IMR-90 (cell line): Measurements from ENCODE around the gene AGAP1. TPM values are rescaled to one million over a fixed set of nuclear protein-coding genes. Genes with fewer than 3 reads are reported as not detected.

ENCODE experiments used
- ATAC-seq: fragments of 200-7000 bp; cut with Tn5 transposase; 2 replicates; pipeline ENCODE4 v1.9.1; 2020; ENCODE audit warnings: low read depth, mild to moderate bottlenecking, moderate library complexity
- BruUV-seq: library from RNA; stranded (reverse); fragments of 400-500 nt; replicated peaks from 2 replicates; lab custom pipeline; 2021; lab: Mats Ljungman, UMichigan
- CTCF ChIA-PET: fragments of 300-600 bp; formaldehyde crosslinking; extraction: SDS; loops from one replicate; lab custom pipeline; 2021; ENCODE audit warnings: antibody characterized with exemption; lab: Yijun Ruan, JAX
- POLR2A ChIA-PET: fragments of 300-600 bp; sonication (Branson Sonifier 250); formaldehyde crosslinking; loops from one replicate; lab custom pipeline; 2022; ENCODE audit warnings: antibody characterized with exemption; ENCODE audit not compliant: unreplicated experiment; lab: Charles Lee
- DNase-seq: peaks from one replicate; pipeline ENCODE4 v3.0.0; 2013
- H2AFZ ChIP-seq: replicated peaks from 2 replicates; pipeline ENCODE3; 2013; ENCODE audit warnings: low read length, mild to moderate bottlenecking; ENCODE audit not compliant: poor library complexity
- H2AK5ac ChIP-seq: 2 replicates; pipeline ENCODE4 v1.6.1; 2013; ENCODE audit warnings: low read depth, low read length, inconsistent platforms
- H2AK9ac ChIP-seq: replicated peaks from 2 replicates; pipeline ENCODE3; 2013; ENCODE audit warnings: mild to moderate bottlenecking, low read depth, low read length, moderate library complexity; ENCODE audit not compliant: poor library complexity
- H2BK120ac ChIP-seq: 2 replicates; pipeline ENCODE4 v1.6.1; 2013; ENCODE audit warnings: low read depth, low read length, inconsistent platforms
- H2BK15ac ChIP-seq: 3 replicates; pipeline ENCODE4 v1.6.1; 2013; ENCODE audit warnings: low read depth, low read length, inconsistent platforms
- H2BK20ac ChIP-seq: 2 replicates; pipeline ENCODE4 v1.6.1; 2013; ENCODE audit warnings: low read depth, mild to moderate bottlenecking, inconsistent platforms, low read length, moderate library complexity
- H2BK5ac ChIP-seq: 2 replicates; pipeline ENCODE4 v1.6.1; 2013; ENCODE audit warnings: mild to moderate bottlenecking, low read depth, low read length, inconsistent platforms; ENCODE audit not compliant: poor library complexity, severe bottlenecking
- H3K14ac ChIP-seq: replicated peaks from 2 replicates; pipeline ENCODE4 v1.6.1; 2013; ENCODE audit warnings: low read depth, low read length, inconsistent platforms
- H3K18ac ChIP-seq: 2 replicates; pipeline ENCODE4 v1.6.1; 2013; ENCODE audit warnings: low read depth, low read length, control low read depth
- H3K23ac ChIP-seq: 2 replicates; pipeline ENCODE4 v1.6.1; 2013; ENCODE audit warnings: low read depth, low read length, inconsistent platforms
- H3K27ac ChIP-seq: 2 replicates; pipeline ENCODE4 v1.5.1; 2013; ENCODE audit warnings: mild to moderate bottlenecking, control low read depth, low read length; ENCODE audit not compliant: insufficient read depth
- H3K27me3 ChIP-seq: 2 replicates; pipeline ENCODE4 v1.6.1; 2013; ENCODE audit warnings: low read length; ENCODE audit not compliant: control insufficient read depth, insufficient read depth
- H3K36me3 ChIP-seq: 2 replicates; pipeline ENCODE4 v1.6.1; 2013; ENCODE audit warnings: low read length, mixed read lengths; ENCODE audit not compliant: control insufficient read depth, insufficient read depth
- H3K4ac ChIP-seq: 2 replicates; pipeline ENCODE4 v1.6.1; 2013; ENCODE audit warnings: low read depth, low read length, inconsistent platforms
- H3K4me1 ChIP-seq: 2 replicates; pipeline ENCODE4 v1.6.1; 2013; ENCODE audit warnings: low read length, mixed read lengths; ENCODE audit not compliant: control insufficient read depth, insufficient read depth
- H3K4me2 ChIP-seq: 2 replicates; pipeline ENCODE4 v1.6.1; 2013; ENCODE audit warnings: low read depth, mild to moderate bottlenecking, control low read depth, low read length, moderate library complexity
- H3K4me3 ChIP-seq: 2 replicates; pipeline ENCODE4 v1.5.1; 2013; ENCODE audit warnings: low read depth, mild to moderate bottlenecking, control low read depth, low read length, moderate library complexity; ENCODE audit not compliant: insufficient read depth
- H3K56ac ChIP-seq: 2 replicates; pipeline ENCODE4 v1.6.1; 2013; ENCODE audit warnings: low read length, inconsistent platforms; ENCODE audit not compliant: insufficient read depth; ENCODE audit errors: extremely low read depth
- H3K79me1 ChIP-seq, 2 experiments: 2 replicates each; pipeline ENCODE4 v1.6.1; 2013; ENCODE audit warnings: low read length in 2 of 2, inconsistent platforms in 1 of 2, low read depth in 1 of 2
- H3K9ac ChIP-seq: 2 replicates; pipeline ENCODE4 v1.6.1; 2013; ENCODE audit warnings: low read depth, low read length, control low read depth
- H3K9me1 ChIP-seq: 2 replicates; pipeline ENCODE4 v1.6.1; 2013; ENCODE audit warnings: low read length, inconsistent platforms; ENCODE audit not compliant: insufficient read depth
- H3K9me3 ChIP-seq: 2 replicates; pipeline ENCODE4 v1.6.1; 2013; ENCODE audit warnings: low read length; ENCODE audit not compliant: control insufficient read depth, insufficient read depth
- H4K20me1 ChIP-seq: 2 replicates; pipeline ENCODE4 v1.6.1; 2013; ENCODE audit warnings: low read length, inconsistent platforms; ENCODE audit not compliant: insufficient read depth
- H4K5ac ChIP-seq: 2 replicates; pipeline ENCODE4 v1.6.1; 2013; ENCODE audit warnings: mild to moderate bottlenecking, low read depth, low read length, control low read depth
- H4K8ac ChIP-seq, 2 experiments: 2 replicates each; pipeline ENCODE4 v1.6.1; 2013; ENCODE audit warnings: low read depth in 2 of 2, low read length in 2 of 2, control low read depth in 1 of 2, inconsistent platforms in 1 of 2
- H4K91ac ChIP-seq: 2 replicates; pipeline ENCODE4 v1.6.1; 2013; ENCODE audit warnings: low read depth, low read length, inconsistent platforms; ENCODE audit not compliant: insufficient read depth
- FOS ChIP-seq: fragments of 150-350 bp; IDR thresholded peaks from 2 replicates; pipeline ENCODE4 v1.6.1; 2016; ENCODE audit warnings: low read depth, low read length
- MXI1 ChIP-seq: IDR thresholded peaks from 2 replicates; pipeline ENCODE4 v1.6.1; 2012; ENCODE audit warnings: low read depth, mild to moderate bottlenecking, low read length, moderate library complexity, borderline replicate concordance
- POLR2A ChIP-seq: IDR thresholded peaks from 2 replicates; pipeline ENCODE4 v1.6.1; 2012; ENCODE audit warnings: mild to moderate bottlenecking, low read depth, low read length
- RAD21 ChIP-seq: IDR thresholded peaks from 2 replicates; pipeline ENCODE4 v1.6.1; 2012; ENCODE audit warnings: low read length, improper control_type of control experiment
- WGBS, 2 experiments: methylation state at CpG; one replicate each; pipeline versions ENCODE4 v1.1.5 to v1.1.7; 2013; ENCODE audit warnings: missing lambda C conversion rate in 2 of 2; ENCODE audit not compliant: insufficient read length in 1 of 2; ENCODE audit errors: extremely low coverage in 2 of 2; 5-methylcytosine and 5-hydroxymethylcytosine counted together
- dilution Hi-C: fragments of 300-500 bp; cut with HindIII; formaldehyde crosslinking; loops from one replicate; pipeline ENCODE4 v1.14.3; 2018; ENCODE audit warnings: low sequenced_read_pairs; ENCODE audit not compliant: unreplicated experiment
- in situ Hi-C: fragments of 300-500 bp; cut with MboI; formaldehyde crosslinking; loops from 3 replicates; pipeline ENCODE4 v1.14.3; 2019; ENCODE audit warnings: low sequenced_read_pairs, inconsistent platforms, mixed read lengths
- intact Hi-C: fragments of 100-400 bp; cut with micrococcal nuclease; formaldehyde crosslinking; loops from 2 replicates; pipeline ENCODE4 v1.10.0; 2022
- polyA plus RNA-seq, 3 experiments: library from polyadenylated mRNA; depleted of rRNA; stranded (reverse); fragments of >200 nt; gene quantifications; 2 replicates each; pipeline ENCODE4 v1.2.3, GENCODE V29; 2012; ENCODE audit warnings: low replicate concordance in 1 of 3
- total RNA-seq: library from RNA; depleted of rRNA; stranded (reverse); fragments of >200 nt; gene quantifications from 2 replicates; pipeline ENCODE4 v1.2.3, GENCODE V29; 2012
- TF ChIP-seq, protein P1 (sequence below): conservative IDR thresholded peaks from 2 replicates; pipeline ENCODE4 v1.5.1; 2012; ENCODE audit warnings: mild to moderate bottlenecking, low read depth, low read length, improper control_type of control experiment
- TF ChIP-seq, protein P2 (sequence below): fragments of 150-350 bp; IDR thresholded peaks from 2 replicates; pipeline ENCODE4 v1.6.1; 2017; ENCODE audit warnings: mild to moderate bottlenecking, antibody characterized with exemption, low read length, low read depth

AGAP1 gene
- total and polyA plus RNA-seq, 2 of the 4 experiments (the other 2 are of a cell fraction), result 15.1 to 16.4 TPM

DNA sequence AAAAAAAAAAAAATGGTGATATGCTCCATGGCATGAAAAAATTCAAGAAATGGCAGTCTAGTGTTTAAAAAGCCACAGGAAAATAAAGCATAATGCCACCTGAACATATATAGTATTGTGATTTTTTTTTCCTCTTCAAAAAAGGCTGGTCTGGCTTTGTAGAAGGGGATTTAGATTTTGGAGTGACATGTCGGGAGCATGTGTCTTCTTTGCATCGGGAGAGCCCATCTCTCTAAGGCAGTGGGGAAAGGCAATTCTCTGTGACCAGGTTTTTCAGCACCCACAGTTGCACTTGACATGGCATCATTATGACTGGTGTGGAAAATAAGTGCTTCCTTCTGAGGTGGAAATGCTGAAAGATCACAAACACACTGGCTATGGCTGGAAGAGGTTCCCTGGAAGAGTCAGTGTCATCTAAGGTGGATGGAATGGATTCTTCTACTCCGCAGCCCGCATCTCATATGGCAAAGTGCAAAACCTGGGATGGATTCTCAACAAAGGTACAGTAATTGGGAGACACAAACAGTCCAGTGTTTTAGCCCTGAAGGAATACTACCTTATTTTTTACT is 172.5 kb downstream of the AGAP1 start (continued):
- TF ChIP-seq, protein P1, sequence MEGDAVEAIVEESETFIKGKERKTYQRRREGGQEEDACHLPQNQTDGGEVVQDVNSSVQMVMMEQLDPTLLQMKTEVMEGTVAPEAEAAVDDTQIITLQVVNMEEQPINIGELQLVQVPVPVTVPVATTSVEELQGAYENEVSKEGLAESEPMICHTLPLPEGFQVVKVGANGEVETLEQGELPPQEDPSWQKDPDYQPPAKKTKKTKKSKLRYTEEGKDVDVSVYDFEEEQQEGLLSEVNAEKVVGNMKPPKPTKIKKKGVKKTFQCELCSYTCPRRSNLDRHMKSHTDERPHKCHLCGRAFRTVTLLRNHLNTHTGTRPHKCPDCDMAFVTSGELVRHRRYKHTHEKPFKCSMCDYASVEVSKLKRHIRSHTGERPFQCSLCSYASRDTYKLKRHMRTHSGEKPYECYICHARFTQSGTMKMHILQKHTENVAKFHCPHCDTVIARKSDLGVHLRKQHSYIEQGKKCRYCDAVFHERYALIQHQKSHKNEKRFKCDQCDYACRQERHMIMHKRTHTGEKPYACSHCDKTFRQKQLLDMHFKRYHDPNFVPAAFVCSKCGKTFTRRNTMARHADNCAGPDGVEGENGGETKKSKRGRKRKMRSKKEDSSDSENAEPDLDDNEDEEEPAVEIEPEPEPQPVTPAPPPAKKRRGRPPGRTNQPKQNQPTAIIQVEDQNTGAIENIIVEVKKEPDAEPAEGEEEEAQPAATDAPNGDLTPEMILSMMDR, result no peak
- no peak for TF ChIP-seq POLR2A

DNA sequence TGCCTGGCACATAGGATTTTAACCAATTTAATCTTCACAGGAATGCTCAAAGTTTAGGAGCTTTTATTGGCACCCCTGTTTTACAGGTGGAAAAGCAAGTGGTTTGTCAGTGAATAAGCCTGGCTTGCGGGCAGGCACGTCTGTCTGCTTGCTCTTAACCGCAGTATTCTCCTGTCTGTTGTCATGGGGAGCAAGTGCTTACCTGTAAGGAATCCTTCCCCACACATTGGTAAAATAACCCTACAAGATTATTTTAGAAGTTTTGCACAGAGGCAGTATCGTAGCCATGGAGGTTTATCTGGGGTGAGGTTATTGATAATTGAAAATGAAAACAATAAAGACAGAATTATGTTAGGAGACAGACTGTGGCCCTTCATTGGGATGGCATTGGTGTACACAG is 174.9 kb downstream of the AGAP1 start:
- ATAC-seq, result no peak
- H2AFZ ChIP-seq, result no peak overlapping the region
- no peak overlapping the region for H2AK5ac ChIP-seq
- no peak overlapping the region for H2AK9ac ChIP-seq
- ChIA-PET POLR2A (no interaction called here), CTCF (no interaction called here)
- no peak overlapping the region for H4K91ac ChIP-seq
- no CpG with 5 or more reads among the region's 4 CpGs for WGBS, 2 experiments
- H3K27ac ChIP-seq, result no peak overlapping the region
- H3K4me3 ChIP-seq, result no peak overlapping the region
- no peak overlapping the region for H2BK15ac ChIP-seq
- H4K20me1 ChIP-seq, result peaks cover 70% of the 10 kb centered on the region
- H3K4ac ChIP-seq, result no peak overlapping the region
- H3K27me3 ChIP-seq, result no peaks in the 10 kb centered on the region; the same call in 1 of the 2 replicates
- H3K79me1 ChIP-seq, result peaks cover 17 to 29% of the 10 kb centered on the region in 2 experiments
- dilution Hi-C loops, result no loop called here
- no peak overlapping the region for H4K5ac ChIP-seq
- no peak overlapping the region for H3K23ac ChIP-seq
- H3K9me1 ChIP-seq, result no peaks in the 10 kb centered on the region
- no peak overlapping the region for H3K14ac ChIP-seq
- H3K9me3 ChIP-seq, result no peaks in the 10 kb centered on the region
- TF ChIP-seq RAD21 (no peak), FOS (no peak), MXI1 (no peak)
- TF ChIP-seq, protein P2, sequence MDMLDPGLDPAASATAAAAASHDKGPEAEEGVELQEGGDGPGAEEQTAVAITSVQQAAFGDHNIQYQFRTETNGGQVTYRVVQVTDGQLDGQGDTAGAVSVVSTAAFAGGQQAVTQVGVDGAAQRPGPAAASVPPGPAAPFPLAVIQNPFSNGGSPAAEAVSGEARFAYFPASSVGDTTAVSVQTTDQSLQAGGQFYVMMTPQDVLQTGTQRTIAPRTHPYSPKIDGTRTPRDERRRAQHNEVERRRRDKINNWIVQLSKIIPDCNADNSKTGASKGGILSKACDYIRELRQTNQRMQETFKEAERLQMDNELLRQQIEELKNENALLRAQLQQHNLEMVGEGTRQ, result no peak
- H2BK5ac ChIP-seq, result no peak overlapping the region
- peaks cover 13% of the 10 kb centered on the region for H3K4me1 ChIP-seq
- H3K56ac ChIP-seq, result no peak overlapping the region
- H3K4me2 ChIP-seq, result no peak overlapping the region; the same call in 1 of the 2 replicates
- in situ Hi-C loops, result loop anchor here (5.0 kb wide), 1 partner anchor 66 kb away; no protein-coding TSS in a partner anchor
- H3K36me3 ChIP-seq, result no peaks in the 10 kb centered on the region
- BruUV-seq, result no TSS peak
- no peak overlapping the region for H2BK20ac ChIP-seq
- no peak overlapping the region for H4K8ac ChIP-seq
- no peak overlapping the region for H2BK120ac ChIP-seq
- H3K18ac ChIP-seq, result no peak overlapping the region
- intact Hi-C loops, result no loop called here
- DNase-seq, result no peak
- no peak overlapping the region for H3K9ac ChIP-seq
